AG04450 (cell line): ENCODE results near the gene NADK2. TPM values are rescaled to one million over a fixed set of nuclear protein-coding genes. Genes with fewer than 3 reads are reported as not detected.
"Not testable (repeated sequence)": the region's sequence is repeated elsewhere in the genome, so short reads cannot be mapped to it uniquely, and the experiment has no call there.

Experiments
- CTCF ChIA-PET: fragments of 300-600, 350-600 bp; formaldehyde crosslinking; extraction: SDS; loops from one replicate; lab custom pipeline; 2022; ENCODE audit warnings: antibody characterized with exemption, inconsistent platforms; lab: Charles Lee
- POLR2A ChIA-PET: fragments of 350-600 bp; formaldehyde crosslinking; extraction: SDS; loops from one replicate; lab custom pipeline; 2021; ENCODE audit warnings: antibody characterized with exemption, inconsistent platforms; lab: Yijun Ruan, JAX
- DNase-seq: peaks from one replicate; pipeline ENCODE4 v3.0.0-alpha.2; 2011; ENCODE audit warnings: low read depth, low spot score
- H3K27ac ChIP-seq: one replicate; pipeline ENCODE4 v1.5.1; 2012; ENCODE audit warnings: low read depth, low read length, control low read depth
- H3K27me3 ChIP-seq: one replicate; pipeline ENCODE4 v1.6.0; 2012; ENCODE audit warnings: low read length; ENCODE audit not compliant: control insufficient read depth, insufficient read depth
- H3K4me3 ChIP-seq: 2 replicates; pipeline ENCODE4 v1.5.1; 2011; ENCODE audit warnings: mild to moderate bottlenecking, low read depth, low read length, control low read depth
- H3K9me3 ChIP-seq: 2 replicates; pipeline ENCODE4 v1.5.1; 2012; ENCODE audit warnings: low read length; ENCODE audit not compliant: control insufficient read depth, insufficient read depth
- polyA minus RNA-seq: library from RNA; depleted of rRNA, polyadenylated mRNA; stranded (reverse); fragments of >200 nt; gene quantifications from 2 replicates; pipeline ENCODE4 v1.2.3, GENCODE V29; 2011; rRNA and poly(A)+ RNA removed
- polyA plus RNA-seq: library from polyadenylated mRNA; depleted of rRNA; stranded (reverse); fragments of >200 nt; gene quantifications from 2 replicates; pipeline ENCODE4 v1.2.3, GENCODE V29; 2011; rRNA removed
- TF ChIP-seq, protein P1 (sequence below): IDR thresholded peaks from 2 replicates; pipeline ENCODE4 v1.5.1; 2011; ENCODE audit warnings: low read depth, low read length, control low read depth, inconsistent platforms

The NADK2 gene, protein sequence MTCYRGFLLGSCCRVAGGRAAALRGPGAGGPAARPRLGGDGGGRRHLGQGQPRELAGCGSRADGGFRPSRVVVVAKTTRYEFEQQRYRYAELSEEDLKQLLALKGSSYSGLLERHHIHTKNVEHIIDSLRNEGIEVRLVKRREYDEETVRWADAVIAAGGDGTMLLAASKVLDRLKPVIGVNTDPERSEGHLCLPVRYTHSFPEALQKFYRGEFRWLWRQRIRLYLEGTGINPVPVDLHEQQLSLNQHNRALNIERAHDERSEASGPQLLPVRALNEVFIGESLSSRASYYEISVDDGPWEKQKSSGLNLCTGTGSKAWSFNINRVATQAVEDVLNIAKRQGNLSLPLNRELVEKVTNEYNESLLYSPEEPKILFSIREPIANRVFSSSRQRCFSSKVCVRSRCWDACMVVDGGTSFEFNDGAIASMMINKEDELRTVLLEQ
- polyA plus RNA-seq (13.0 and 18.5 TPM in 2 replicates), polyA minus RNA-seq (13.9 and 21.1 TPM in 2 replicates)

DNA sequence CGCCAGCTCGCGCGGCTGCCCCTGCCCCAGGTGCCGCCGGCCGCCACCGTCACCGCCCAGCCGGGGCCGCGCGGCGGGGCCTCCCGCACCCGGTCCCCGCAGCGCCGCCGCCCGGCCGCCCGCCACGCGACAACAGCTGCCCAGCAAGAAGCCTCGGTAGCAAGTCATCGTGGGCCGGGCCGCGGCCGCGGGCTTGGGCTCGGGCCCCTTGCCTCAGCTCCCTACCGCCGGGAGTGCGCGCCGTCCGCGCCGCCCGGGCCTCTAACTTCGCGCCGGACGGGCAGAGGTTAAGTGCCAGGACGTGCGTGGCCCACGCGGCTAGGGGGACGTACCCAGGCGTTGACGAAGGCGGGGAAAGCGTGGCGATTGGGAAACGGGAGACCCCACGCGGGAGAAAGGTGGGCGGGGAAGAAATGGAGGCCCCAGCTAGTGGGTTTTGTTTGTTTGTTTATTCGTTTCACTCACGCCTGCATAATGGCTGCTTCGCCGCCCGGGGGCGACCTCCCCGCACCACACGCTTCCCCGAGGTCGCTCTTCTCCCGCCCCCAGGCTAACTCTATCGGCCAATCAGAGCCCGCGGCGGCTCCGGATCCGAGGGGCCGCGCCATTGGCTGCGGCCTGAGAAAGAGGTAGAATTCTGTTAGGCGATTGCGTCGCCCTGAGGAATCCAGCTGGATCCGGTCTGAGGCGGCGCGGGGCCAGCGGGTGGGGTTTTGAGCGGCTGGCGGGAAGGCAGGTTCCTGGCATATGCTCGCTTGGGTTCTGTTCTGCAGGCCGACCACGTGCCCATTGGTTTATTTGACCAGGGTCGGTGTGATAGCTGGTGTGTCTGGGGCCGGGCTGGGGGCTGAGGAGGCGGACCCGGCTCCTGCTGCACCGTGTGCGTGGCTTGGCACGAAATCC, at the start of gene NADK2:
NADK2 (minus strand) TSS at position 295 of the 903 bp plus-strand sequence; CDS start at position 168, 127 bp downstream.
- Histone ChIP-seq H3K9me3 (no peaks in the 10 kb centered on the region; the same call in 1 of the 2 replicates), H3K27me3 (no peaks in the 10 kb centered on the region), H3K4me3 (peak within 1 kb of the TSS; percentile 73), H3K27ac (peak within 1 kb of the TSS; percentile 91)
- ChIA-PET POLR2A (interaction anchor here (0.6 to 2.5 kb wide), 12 partner anchors 11 to 162 kb away, joined by 3 to 17 read pairs (median 5); partner anchors contain the start of genes LMBRD2 and SKP2), CTCF (interaction anchor here (0.9 to 3.9 kb wide), 20 partner anchors 10 to 454 kb away, joined by 3 to 28 read pairs (median 5); partner anchors contain the start of genes LMBRD2, RANBP3L and SKP2)
- peak; percentile 82 for DNase-seq
- TF ChIP-seq, protein P1, sequence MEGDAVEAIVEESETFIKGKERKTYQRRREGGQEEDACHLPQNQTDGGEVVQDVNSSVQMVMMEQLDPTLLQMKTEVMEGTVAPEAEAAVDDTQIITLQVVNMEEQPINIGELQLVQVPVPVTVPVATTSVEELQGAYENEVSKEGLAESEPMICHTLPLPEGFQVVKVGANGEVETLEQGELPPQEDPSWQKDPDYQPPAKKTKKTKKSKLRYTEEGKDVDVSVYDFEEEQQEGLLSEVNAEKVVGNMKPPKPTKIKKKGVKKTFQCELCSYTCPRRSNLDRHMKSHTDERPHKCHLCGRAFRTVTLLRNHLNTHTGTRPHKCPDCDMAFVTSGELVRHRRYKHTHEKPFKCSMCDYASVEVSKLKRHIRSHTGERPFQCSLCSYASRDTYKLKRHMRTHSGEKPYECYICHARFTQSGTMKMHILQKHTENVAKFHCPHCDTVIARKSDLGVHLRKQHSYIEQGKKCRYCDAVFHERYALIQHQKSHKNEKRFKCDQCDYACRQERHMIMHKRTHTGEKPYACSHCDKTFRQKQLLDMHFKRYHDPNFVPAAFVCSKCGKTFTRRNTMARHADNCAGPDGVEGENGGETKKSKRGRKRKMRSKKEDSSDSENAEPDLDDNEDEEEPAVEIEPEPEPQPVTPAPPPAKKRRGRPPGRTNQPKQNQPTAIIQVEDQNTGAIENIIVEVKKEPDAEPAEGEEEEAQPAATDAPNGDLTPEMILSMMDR = peak; percentile 63

GRCh38 chr5:36285837-36286615, 44.3 kb upstream of the NADK2 start:
- Histone ChIP-seq H3K9me3 (no peaks in the 10 kb centered on the region), H3K27ac (no peak overlapping the region), H3K4me3 (no peak overlapping the region), H3K27me3 (no peaks in the 10 kb centered on the region)
- ChIA-PET POLR2A (no interaction called here), CTCF (interaction anchor here (1.1 kb wide), 1 partner anchor 20 kb away, joined by 3 read pairs; no protein-coding TSS in a partner anchor)
- TF ChIP-seq, protein P1 = no peak
- DNase-seq = no peak

DNA sequence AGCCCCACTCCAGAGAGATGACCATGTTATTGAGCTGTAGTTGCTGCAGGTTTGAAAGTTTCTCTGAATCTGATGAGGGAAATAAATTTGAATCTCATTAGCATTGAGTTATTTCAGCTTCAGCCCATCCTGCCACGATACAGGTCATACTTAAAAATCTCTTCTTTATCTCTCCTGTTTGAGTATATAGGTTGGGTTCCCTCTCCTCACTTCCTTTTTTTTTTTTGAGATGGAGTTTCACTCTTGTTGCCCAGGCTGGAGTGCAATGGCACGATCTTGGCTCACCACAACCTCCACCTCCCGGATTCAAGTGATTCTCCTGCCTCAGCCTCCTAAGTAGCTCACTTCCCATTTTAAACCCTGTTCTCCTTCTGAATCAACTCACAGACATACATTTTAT, 42.0 kb upstream of the NADK2 start:
- H3K27ac ChIP-seq, POLR2A ChIA-PET, H3K27me3 ChIP-seq, H3K4me3 ChIP-seq, DNase-seq, H3K9me3 ChIP-seq: not testable (repeated sequence)
- CTCF ChIA-PET = interaction anchor here (0.6 kb wide), 1 partner anchor 18 kb away, joined by 3 read pairs; no protein-coding TSS in a partner anchor

- ChIA-PET CTCF (interaction anchor here (1.7 kb wide), 1 partner anchor 104 kb away, joined by 3 read pairs; no protein-coding TSS in a partner anchor), POLR2A (no interaction called here)
- peaks cover 5% of the 10 kb centered on the region for H3K27me3 ChIP-seq
- H3K27ac ChIP-seq = no peak overlapping the region
- TF ChIP-seq, protein P1 = no peak
- H3K4me3 ChIP-seq = no peak overlapping the region
- DNase-seq = no peak
- no peaks in the 10 kb centered on the region for H3K9me3 ChIP-seq
These were observed 39.9 kb upstream of the NADK2 start for GRCh38 chr5:36281626-36282025.
